H9 (cell line): ENCODE measurements around the gene B4GALT3. TPM values are rescaled to one million over a fixed set of nuclear protein-coding genes. Genes with fewer than 3 reads are reported as not detected.
A peak's percentile ranks its signal among the peaks of the same experiment; 100 is the strongest.

ENCODE experiments used
- DNase-seq: peaks from one replicate; pipeline ENCODE4 v3.0.0-alpha.2; 2017
- H2AFZ ChIP-seq: one replicate; pipeline ENCODE4 v1.6.1; 2013; ENCODE audit warnings: mild to moderate bottlenecking, low read length, control low read depth, moderate library complexity
- H2AK5ac ChIP-seq: 2 replicates; pipeline ENCODE4 v1.6.1; 2013; ENCODE audit warnings: low read length, control low read depth, mixed read lengths; ENCODE audit not compliant: insufficient read length
- H2BK120ac ChIP-seq: one replicate; pipeline ENCODE4 v1.6.1; 2013; ENCODE audit warnings: low read depth, mild to moderate bottlenecking, low read length, control low read depth, inconsistent platforms; ENCODE audit not compliant: poor library complexity, severe bottlenecking
- H2BK12ac ChIP-seq: 2 replicates; pipeline ENCODE4 v1.6.1; 2013; ENCODE audit warnings: low read length, control low read depth, mixed read lengths, low read depth; ENCODE audit not compliant: insufficient read length
- H2BK15ac ChIP-seq: 2 replicates; pipeline ENCODE4 v1.6.1; 2013; ENCODE audit warnings: low read depth, low read length, control low read depth
- H2BK20ac ChIP-seq: one replicate; pipeline ENCODE4 v1.6.1; 2013; ENCODE audit warnings: low read depth, mild to moderate bottlenecking, low read length, control low read depth, inconsistent platforms; ENCODE audit not compliant: poor library complexity, severe bottlenecking
- H2BK5ac ChIP-seq: 2 replicates; pipeline ENCODE4 v1.6.1; 2013; ENCODE audit warnings: low read length, control low read depth, mixed read lengths; ENCODE audit not compliant: insufficient read length
- H3K14ac ChIP-seq: 2 replicates; pipeline ENCODE4 v1.6.1; 2013; ENCODE audit warnings: low read length, control low read depth; ENCODE audit not compliant: insufficient read depth
- H3K18ac ChIP-seq: 2 replicates; pipeline ENCODE4 v1.6.1; 2013; ENCODE audit warnings: low read depth, mild to moderate bottlenecking, mixed read lengths, low read length, control low read depth; ENCODE audit not compliant: insufficient read length
- H3K23ac ChIP-seq: 2 replicates; pipeline ENCODE4 v1.6.1; 2013; ENCODE audit warnings: low read length, control low read depth, mixed read lengths, low read depth; ENCODE audit not compliant: insufficient read length
- H3K23me2 ChIP-seq: 2 replicates; pipeline ENCODE4 v1.6.1; 2013; ENCODE audit warnings: low read depth, mild to moderate bottlenecking, mixed read lengths, low read length, control low read depth; ENCODE audit not compliant: insufficient read length, poor library complexity, severe bottlenecking
- H3K27ac ChIP-seq: 2 replicates; pipeline ENCODE4 v1.5.1; 2013; ENCODE audit warnings: low read length, control low read depth, mixed read lengths, low read depth; ENCODE audit not compliant: insufficient read length
- H3K27me3 ChIP-seq: 2 replicates; pipeline ENCODE4 v1.6.1; 2013; ENCODE audit warnings: low read length, control low read depth, inconsistent platforms; ENCODE audit not compliant: insufficient read depth
- H3K4ac ChIP-seq: 2 replicates; pipeline ENCODE4 v1.6.1; 2013; ENCODE audit warnings: low read depth, mild to moderate bottlenecking, control low read depth, inconsistent platforms, low read length, moderate library complexity
- H3K4me1 ChIP-seq: 2 replicates; pipeline ENCODE4 v1.6.1; 2013; ENCODE audit warnings: low read length, control low read depth, inconsistent platforms; ENCODE audit not compliant: insufficient read depth
- H3K4me2 ChIP-seq: 2 replicates; pipeline ENCODE4 v1.6.1; 2013; ENCODE audit warnings: low read length, control low read depth, mixed read lengths; ENCODE audit not compliant: insufficient read length, insufficient read depth
- H3K56ac ChIP-seq: 2 replicates; pipeline ENCODE4 v1.6.1; 2013; ENCODE audit warnings: low read depth, mild to moderate bottlenecking, mixed read lengths, low read length, control low read depth; ENCODE audit not compliant: insufficient read length
- H3K79me1 ChIP-seq: 2 replicates; pipeline ENCODE4 v1.6.1; 2013; ENCODE audit warnings: low read depth, mild to moderate bottlenecking, moderate library complexity, low read length, control low read depth, inconsistent platforms; ENCODE audit not compliant: insufficient read depth, poor library complexity, severe bottlenecking
- H3K79me2 ChIP-seq: 2 replicates; pipeline ENCODE4 v1.6.1; 2013; ENCODE audit warnings: low read length, control low read depth, inconsistent platforms; ENCODE audit not compliant: insufficient read depth
- H3K9ac ChIP-seq: 2 replicates; pipeline ENCODE4 v1.6.1; 2013; ENCODE audit warnings: low read length, control low read depth, mixed read lengths; ENCODE audit not compliant: insufficient read length; ENCODE audit errors: extremely low read depth
- H3K9me3 ChIP-seq: one replicate; pipeline ENCODE4 v1.6.1; 2013; ENCODE audit warnings: low read depth, low read length, inconsistent platforms; ENCODE audit not compliant: control insufficient read depth
- H3T11ph ChIP-seq: one replicate; pipeline ENCODE4 v1.6.1; 2013; ENCODE audit warnings: mild to moderate bottlenecking, low read length, control low read depth, inconsistent platforms
- H4K20me1 ChIP-seq: one replicate; pipeline ENCODE4 v1.6.1; 2013; ENCODE audit not compliant: control insufficient read depth, insufficient read length, insufficient read depth
- H4K5ac ChIP-seq: 2 replicates; pipeline ENCODE4 v1.6.1; 2013; ENCODE audit warnings: low read depth, mild to moderate bottlenecking, mixed read lengths, low read length, control low read depth; ENCODE audit not compliant: insufficient read length
- H4K8ac ChIP-seq: replicated peaks from 2 replicates; pipeline ENCODE4 v1.6.1; 2013; ENCODE audit warnings: low read length, control low read depth, mixed read lengths, low read depth; ENCODE audit not compliant: insufficient read length
- H4K91ac ChIP-seq: 2 replicates; pipeline ENCODE4 v1.6.1; 2013; ENCODE audit warnings: low read depth, mild to moderate bottlenecking, moderate library complexity, mixed read lengths, low read length, control low read depth; ENCODE audit not compliant: insufficient read length
- H3K27ac Mint-ChIP-seq, 3 experiments: 2 replicates in 2 of 3; 3 replicates in 1 of 3; pipeline ENCODE4 v1.8.0; 2020 to 2021; ENCODE audit warnings: mixed read lengths in 3 of 3, mild to moderate bottlenecking in 1 of 3, moderate library complexity in 1 of 3
- H3K27me3 Mint-ChIP-seq: 2 replicates; pipeline ENCODE4 v1.8.0; 2021; ENCODE audit warnings: low read depth, mild to moderate bottlenecking, moderate library complexity, mixed read lengths
- H3K36me3 Mint-ChIP-seq, 3 experiments: 2 replicates in 2 of 3; 3 replicates in 1 of 3; pipeline ENCODE4 v1.8.0; 2020 to 2021; ENCODE audit warnings: low read depth in 3 of 3, mixed read lengths in 3 of 3; ENCODE audit not compliant: insufficient read depth in 1 of 3
- H3K4me1 Mint-ChIP-seq, 2 experiments: 2 replicates each; pipeline ENCODE4 v1.8.0; 2020; ENCODE audit warnings: mixed read lengths in 2 of 2
- H3K4me3 Mint-ChIP-seq, 2 experiments: 2 replicates in 1 of 2; 3 replicates in 1 of 2; pipeline ENCODE4 v1.8.0; 2020 to 2021; ENCODE audit warnings: mild to moderate bottlenecking in 2 of 2, mixed read lengths in 2 of 2, moderate library complexity in 1 of 2
- H3K9me3 Mint-ChIP-seq, 2 experiments: 2 replicates in 1 of 2; 3 replicates in 1 of 2; pipeline ENCODE4 v1.8.0; 2020; ENCODE audit warnings: mild to moderate bottlenecking in 2 of 2, mixed read lengths in 2 of 2, moderate library complexity in 1 of 2
- WGBS: extraction: QIAGEN DNeasy Blood & Tissue Kit; methylation state at CpG from one replicate; pipeline ENCODE4 v1.1.7; 2013; ENCODE audit warnings: missing lambda C conversion rate, low lambda C conversion rate, mixed read lengths; ENCODE audit not compliant: insufficient read length; ENCODE audit errors: extremely low coverage; 5-methylcytosine and 5-hydroxymethylcytosine counted together
- total RNA-seq: library from RNA; stranded (reverse); gene quantifications from 2 replicates; pipeline ENCODE4 v1.2.1, GENCODE V29; 2021
- TF ChIP-seq, protein P1 (sequence below): fragments of 200-600 bp; sonication (generic); conservative IDR thresholded peaks from 3 replicates; pipeline ENCODE4 v1.8.0; 2021; ENCODE audit warnings: antibody characterized with exemption, mild to moderate bottlenecking

The B4GALT3 gene
- total RNA-seq, 1 experiment from 2014 or later, result 31.8 TPM

DNA sequence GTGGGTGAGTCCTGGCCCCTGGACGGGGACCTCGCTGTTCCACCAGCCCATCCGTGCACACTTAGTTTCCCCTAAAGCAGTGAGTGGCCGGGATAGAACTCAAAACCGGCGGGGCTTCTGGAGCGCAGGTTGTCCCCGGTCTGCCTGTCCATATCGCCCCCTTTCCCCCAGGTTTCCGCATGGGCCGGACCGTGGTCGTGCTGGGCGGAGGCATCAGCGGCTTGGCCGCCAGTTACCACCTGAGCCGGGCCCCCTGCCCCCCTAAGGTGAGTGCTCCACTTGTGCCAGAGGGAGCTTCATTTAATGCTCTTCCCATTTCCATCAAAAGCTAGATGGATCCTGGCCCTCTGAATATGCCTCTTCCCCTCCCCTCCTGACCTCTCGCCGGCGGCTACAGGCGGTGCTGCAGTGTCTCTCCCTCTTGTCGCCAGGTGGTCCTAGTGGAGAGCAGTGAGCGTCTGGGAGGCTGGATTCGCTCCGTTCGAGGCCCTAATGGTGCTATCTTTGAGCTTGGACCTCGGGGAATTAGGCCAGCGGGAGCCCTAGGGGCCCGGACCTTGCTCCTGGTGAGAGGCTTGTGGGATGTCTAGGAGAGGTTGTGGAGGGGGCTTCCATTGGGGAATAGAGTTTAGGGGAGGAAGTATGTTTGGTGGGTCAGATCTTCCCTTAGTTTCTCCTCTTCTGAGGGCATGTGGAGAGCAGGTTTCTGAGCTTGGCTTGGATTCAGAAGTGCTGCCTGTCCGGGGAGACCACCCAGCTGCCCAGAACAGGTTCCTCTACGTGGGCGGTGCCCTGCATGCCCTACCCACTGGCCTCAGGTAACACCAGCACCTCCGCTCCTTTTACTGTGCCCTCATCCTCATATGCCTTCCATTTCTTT lies 10.4 kb downstream of the B4GALT3 start:
- H3K23me2 ChIP-seq, result peaks cover 11% of the 10 kb centered on the region
- H3K4me2 ChIP-seq, result peak overlapping the region; percentile 70
- H3K79me2 ChIP-seq, result no peaks in the 10 kb centered on the region
- H2BK120ac ChIP-seq, result no peak overlapping the region
- no peak overlapping the region for H2BK12ac ChIP-seq
- no peak overlapping the region for H3K4ac ChIP-seq
- no peaks in the 10 kb centered on the region for H3K4me1 ChIP-seq
- no peak overlapping the region for H4K5ac ChIP-seq
- TF ChIP-seq, protein P1, sequence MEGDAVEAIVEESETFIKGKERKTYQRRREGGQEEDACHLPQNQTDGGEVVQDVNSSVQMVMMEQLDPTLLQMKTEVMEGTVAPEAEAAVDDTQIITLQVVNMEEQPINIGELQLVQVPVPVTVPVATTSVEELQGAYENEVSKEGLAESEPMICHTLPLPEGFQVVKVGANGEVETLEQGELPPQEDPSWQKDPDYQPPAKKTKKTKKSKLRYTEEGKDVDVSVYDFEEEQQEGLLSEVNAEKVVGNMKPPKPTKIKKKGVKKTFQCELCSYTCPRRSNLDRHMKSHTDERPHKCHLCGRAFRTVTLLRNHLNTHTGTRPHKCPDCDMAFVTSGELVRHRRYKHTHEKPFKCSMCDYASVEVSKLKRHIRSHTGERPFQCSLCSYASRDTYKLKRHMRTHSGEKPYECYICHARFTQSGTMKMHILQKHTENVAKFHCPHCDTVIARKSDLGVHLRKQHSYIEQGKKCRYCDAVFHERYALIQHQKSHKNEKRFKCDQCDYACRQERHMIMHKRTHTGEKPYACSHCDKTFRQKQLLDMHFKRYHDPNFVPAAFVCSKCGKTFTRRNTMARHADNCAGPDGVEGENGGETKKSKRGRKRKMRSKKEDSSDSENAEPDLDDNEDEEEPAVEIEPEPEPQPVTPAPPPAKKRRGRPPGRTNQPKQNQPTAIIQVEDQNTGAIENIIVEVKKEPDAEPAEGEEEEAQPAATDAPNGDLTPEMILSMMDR, result no peak
- Mint-ChIP-seq H3K27me3 (no peaks in the 10 kb centered on the region; the same call in 1 of the 2 replicates), H3K4me1 (peaks cover 14 to 22% of the 10 kb centered on the region in 2 experiments), H3K4me3 (peak overlapping the region; percentile 90), H3K9me3 (no peaks in the 10 kb centered on the region), H3K27ac (peak overlapping the region; percentile 59 to 98 (median 97); a peak in 6 of 7 replicates), H3K36me3 (peaks cover 25 to 62% (median 59%) of the 10 kb centered on the region in 3 experiments; a peak in 6 of 7 replicates)
- no peaks in the 10 kb centered on the region for H4K20me1 ChIP-seq
- no peak overlapping the region for H4K91ac ChIP-seq
- no peak overlapping the region for H3T11ph ChIP-seq
- no peaks in the 10 kb centered on the region for H3K79me1 ChIP-seq
- no peak overlapping the region for H3K56ac ChIP-seq
- H2AFZ ChIP-seq, result no peak overlapping the region
- no CpG with 5 or more reads among the region's 33 CpGs for WGBS
- no peak overlapping the region for H3K27ac ChIP-seq
- H2AK5ac ChIP-seq, result no peak overlapping the region
- H3K9me3 ChIP-seq, result no peaks in the 10 kb centered on the region
- no peak overlapping the region for H2BK15ac ChIP-seq
- peak overlapping the region; percentile 32; the same call in 1 of the 2 replicates for H3K14ac ChIP-seq
- peak overlapping the region; percentile 64 for H3K9ac ChIP-seq
- no peak overlapping the region for H4K8ac ChIP-seq
- no peak overlapping the region for H3K23ac ChIP-seq
- H3K18ac ChIP-seq, result no peak overlapping the region
- H2BK20ac ChIP-seq, result no peak overlapping the region
- peak; percentile 52 for DNase-seq
- no peaks in the 10 kb centered on the region for H3K27me3 ChIP-seq
- no peak overlapping the region for H2BK5ac ChIP-seq
